ENCODE results near the gene EFCAB6. TPM values are rescaled to one million over a fixed set of nuclear protein-coding genes. Genes with fewer than 3 reads are reported as not detected.

EFCAB6 gene
- total RNA-seq, 1 experiment from 2014 or later = 2.5 TPM

GRCh38 chr22:43747058-43747457, 65.0 kb downstream of the EFCAB6 start:
- no peaks in the 10 kb centered on the region for H3K9me3 ChIP-seq (ENCODE audit: insufficient read depth, low read depth)
- TF ChIP-seq CTCF (conservative IDR thresholded peaks at IDR 0.05) = no peak
- no peak for TF ChIP-seq EZH2 (IDR thresholded peaks at IDR 0.05; ENCODE audit: low read depth)
- no peak overlapping the region for H2AFZ ChIP-seq
- no peaks in the 10 kb centered on the region for H3K9me2 ChIP-seq (ENCODE audit: insufficient read depth)
- H3K4me2 ChIP-seq = no peak overlapping the region
- H3K27me3 ChIP-seq (ENCODE audit: insufficient read depth, low read depth) = peaks cover 98% of the 10 kb centered on the region
- H3K27ac ChIP-seq = no peak overlapping the region
- intact Hi-C loops (cut with micrococcal nuclease; ENCODE audit: unreplicated experiment) = no loop called here
- no peaks in the 10 kb centered on the region for H3K36me3 ChIP-seq (ENCODE audit: low read depth)
- no TSS peak for BruUV-seq (replicated peaks)
- POLR2A ChIA-PET (ENCODE audit: unreplicated experiment) = no interaction called here
- H3K4me3 ChIP-seq = no peak overlapping the region
- H4K20me1 ChIP-seq (ENCODE audit: insufficient read depth) = no peaks in the 10 kb centered on the region
- CTCF ChIA-PET = no interaction called here
- no peaks in the 10 kb centered on the region for H3K4me1 ChIP-seq (replicated peaks; ENCODE audit: insufficient read depth)
- no peaks in the 10 kb centered on the region for H3F3A ChIP-seq (ENCODE audit: insufficient read depth, low read depth)
- DNase-seq = no peak
- H3K79me2 ChIP-seq (ENCODE audit: low read depth) = no peaks in the 10 kb centered on the region

DNA sequence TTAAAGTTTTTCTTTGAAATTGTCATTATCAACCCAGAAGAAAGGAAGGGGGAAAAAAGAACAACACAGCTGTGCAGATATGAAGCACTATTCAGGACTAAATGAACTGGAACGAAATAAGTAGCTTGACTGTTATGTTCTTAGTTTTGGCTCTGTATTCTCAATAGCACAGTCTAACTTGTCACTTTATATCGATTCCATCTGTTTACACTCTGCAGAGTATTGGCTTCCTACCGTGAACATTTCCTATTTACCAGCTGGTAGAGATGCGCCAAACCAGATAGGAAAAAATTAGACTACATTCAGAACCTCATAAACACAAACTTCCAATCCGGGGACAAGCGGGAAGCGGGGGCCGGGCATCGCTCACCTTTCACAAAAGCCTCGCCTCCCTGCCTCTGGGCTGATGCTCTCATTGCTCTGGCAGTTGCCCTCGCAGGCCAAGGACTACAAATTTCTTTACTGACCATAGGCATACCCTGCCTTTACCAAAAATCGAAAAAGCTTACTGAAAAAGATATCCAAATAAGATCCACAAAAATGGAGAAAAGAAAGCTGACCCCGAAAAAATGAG, 66.2 kb downstream of the EFCAB6 start:
- peaks cover 98% of the 10 kb centered on the region for H3K27me3 ChIP-seq (ENCODE audit: insufficient read depth, low read depth)
- CTCF ChIA-PET = no interaction called here
- no TSS peak for BruUV-seq (replicated peaks)
- intact Hi-C loops (cut with micrococcal nuclease; ENCODE audit: unreplicated experiment) = no loop called here
- no peak for DNase-seq
- POLR2A ChIA-PET (ENCODE audit: unreplicated experiment) = no interaction called here
- no peak overlapping the region for H2AFZ ChIP-seq
- H3K4me2 ChIP-seq = no peak overlapping the region
- H3K36me3 ChIP-seq (ENCODE audit: low read depth) = no peaks in the 10 kb centered on the region
- no peaks in the 10 kb centered on the region for H3K9me2 ChIP-seq (ENCODE audit: insufficient read depth)
- H3K9me3 ChIP-seq (ENCODE audit: insufficient read depth, low read depth) = no peaks in the 10 kb centered on the region
- no peak overlapping the region for H3K27ac ChIP-seq
- no peaks in the 10 kb centered on the region for H3K4me1 ChIP-seq (replicated peaks; ENCODE audit: insufficient read depth)
- no peaks in the 10 kb centered on the region for H3F3A ChIP-seq (ENCODE audit: insufficient read depth, low read depth)
- TF ChIP-seq CTCF (conservative IDR thresholded peaks at IDR 0.05) = no peak
- TF ChIP-seq EZH2 (IDR thresholded peaks at IDR 0.05; ENCODE audit: low read depth) = no peak
- H4K20me1 ChIP-seq (ENCODE audit: insufficient read depth) = no peaks in the 10 kb centered on the region
- H3K79me2 ChIP-seq (ENCODE audit: low read depth) = no peaks in the 10 kb centered on the region
- H3K4me3 ChIP-seq = no peak overlapping the region

- Histone ChIP-seq H3K79me2 (ENCODE audit: low read depth) (no peaks in the 10 kb centered on the region), H3K9me3 (ENCODE audit: insufficient read depth, low read depth) (no peaks in the 10 kb centered on the region), H3K27ac (no peak overlapping the region), H2AFZ (no peak overlapping the region), H3F3A (ENCODE audit: insufficient read depth, low read depth) (no peaks in the 10 kb centered on the region), H3K27me3 (ENCODE audit: insufficient read depth, low read depth) (peaks cover 98% of the 10 kb centered on the region), H4K20me1 (ENCODE audit: insufficient read depth) (no peaks in the 10 kb centered on the region), H3K4me3 (no peak overlapping the region), H3K36me3 (ENCODE audit: low read depth) (no peaks in the 10 kb centered on the region), H3K4me1 (replicated peaks; ENCODE audit: insufficient read depth) (no peaks in the 10 kb centered on the region), H3K9me2 (ENCODE audit: insufficient read depth) (no peaks in the 10 kb centered on the region), H3K4me2 (no peak overlapping the region)
- DNase-seq = no peak
- intact Hi-C loops (cut with micrococcal nuclease; ENCODE audit: unreplicated experiment) = no loop called here
- TF ChIP-seq CTCF (conservative IDR thresholded peaks at IDR 0.05) (no peak), EZH2 (IDR thresholded peaks at IDR 0.05; ENCODE audit: low read depth) (no peak)
- ChIA-PET CTCF (no interaction called here), POLR2A (ENCODE audit: unreplicated experiment) (no interaction called here)
- BruUV-seq (replicated peaks) = no TSS peak
These were observed 66.7 kb downstream of the EFCAB6 start for GRCh38 chr22:43745411-43745770.

All from PC-9 (cell line).